ENCODE measurements around the gene PALLD.

- TF ChIP-seq EZH2 (conservative IDR thresholded peaks at IDR 0.05; ENCODE audit: low read depth, low read length) (no peak), NFRKB (IDR thresholded peaks at IDR 0.05) (no peak), ATF5 (CRISPR knock-in tag; IDR thresholded peaks at IDR 0.05; ENCODE audit: low read depth) (no peak), POLR2A (IDR thresholded peaks at IDR 0.05; ENCODE audit: insufficient read depth in 1 of 2, low read depth in 2 of 2, low read length in 2 of 2) (no peak), NFAT5 (CRISPR knock-in tag; IDR thresholded peaks at IDR 0.05) (no peak), ZNF407 (CRISPR knock-in tag; IDR thresholded peaks at IDR 0.05; ENCODE audit: not compliant biosample characterization) (no peak), ZBTB10 (CRISPR knock-in tag; IDR thresholded peaks at IDR 0.05; ENCODE audit: borderline replicate concordance) (no peak)
Observed at GRCh38 chr4:168562041-168562571, 65.3 kb downstream of the PALLD start.
